A549 treated with Mapracorat at 1 μM for 4 hours (cell line): ENCODE results near the gene ARRDC4. TPM values are rescaled to one million over a fixed set of nuclear protein-coding genes. Genes with fewer than 3 reads are reported as not detected.

Experiments
- total RNA-seq: library from RNA; stranded (reverse); fragments of 200-300 nt; extraction: Qiagen RNA extraction; gene quantifications from 5 replicates; pipeline ENCODE4 v1.2.3, GENCODE V29; 2022

Gene ARRDC4
- 0.08 to 0.32 TPM (median 0.13 TPM) in 5 replicates for total RNA-seq

GRCh38 chr15:97960364-97961066 is at the start of gene ARRDC4:
Gene ARRDC4 (plus strand): TSS chr15:97960703. CDS start chr15:97960862, 159 bp downstream.

